Pulmonary artery endothelial cell (primary cell): ENCODE measurements around the gene ATG7. TPM values are rescaled to one million over a fixed set of nuclear protein-coding genes. Genes with fewer than 3 reads are reported as not detected.
"Not testable (repeated sequence)": the region's sequence is repeated elsewhere in the genome, so short reads cannot be mapped to it uniquely, and the experiment has no call there.

Experiments used
- DNase-seq: peaks from one replicate; pipeline ENCODE4 v3.0.0-alpha.2; 2011; ENCODE audit warnings: low read depth, low spot score
- total RNA-seq: library from RNA; depleted of rRNA; stranded (reverse); fragments of >200 nt; gene quantifications from 2 replicates; pipeline ENCODE4 v1.2.3, GENCODE V29; 2014

ATG7 gene
- total RNA-seq, 1 donor from 2014 or later = 52.4 TPM

DNA sequence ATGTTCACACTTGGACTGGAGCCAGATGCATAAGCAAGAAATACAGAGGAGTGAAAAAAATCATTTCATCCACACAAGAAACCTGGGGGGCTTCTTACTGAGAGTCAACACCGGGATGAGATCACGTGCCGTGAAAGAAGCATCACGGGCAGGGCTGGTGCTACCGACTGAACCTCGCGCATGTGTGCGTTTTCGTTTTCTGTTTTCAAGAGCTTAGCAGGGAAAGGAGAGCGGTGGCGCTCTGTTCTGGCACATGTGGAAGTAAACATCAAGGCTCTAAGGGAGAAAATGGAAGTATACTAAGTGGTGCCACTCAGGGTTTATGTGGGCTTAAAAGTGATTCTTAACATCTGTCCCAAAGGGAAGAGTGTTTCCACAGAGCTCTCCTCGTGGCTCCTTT is 315.6 kb downstream of the ATG7 start:
- DNase-seq = no peak

DNA sequence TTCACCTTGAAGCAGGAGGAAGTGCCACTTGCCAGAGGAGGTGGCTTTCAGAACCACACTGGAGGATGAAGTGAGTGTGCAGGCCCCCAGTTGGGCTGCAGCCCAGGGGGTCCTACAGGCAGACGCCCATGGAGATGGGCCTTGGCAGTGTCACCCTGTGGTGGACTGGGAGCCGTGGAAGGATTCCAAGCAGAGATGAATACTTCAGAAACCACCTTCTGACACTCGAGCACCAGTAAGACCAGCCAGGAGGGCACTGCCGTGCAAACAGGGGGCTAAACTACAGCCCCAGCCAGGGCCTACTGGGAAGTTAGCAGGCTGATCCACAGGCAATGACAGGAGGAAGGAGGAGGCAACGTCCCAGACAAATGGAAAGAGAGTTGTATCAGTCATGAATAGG is 316.1 kb downstream of the ATG7 start:
- no peak for DNase-seq

DNA sequence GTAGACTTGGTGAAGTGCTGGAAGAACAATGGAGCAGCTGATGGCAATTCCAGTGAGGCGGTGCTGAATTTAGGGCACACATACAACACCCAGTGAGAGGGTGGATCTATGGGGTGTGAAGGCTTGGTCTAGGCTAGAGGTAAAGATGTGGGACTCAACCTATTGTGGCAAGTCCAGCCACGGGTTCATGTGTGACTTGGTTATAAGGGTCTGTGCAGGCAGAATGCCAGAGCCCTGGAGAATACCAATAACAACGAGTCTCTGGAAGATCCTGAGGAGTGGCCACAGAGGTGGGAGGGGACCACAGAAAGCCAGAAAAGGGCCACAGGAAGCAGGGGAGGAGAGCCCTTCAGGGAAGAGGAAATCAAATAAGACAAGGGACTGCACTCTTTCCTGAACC is 316.6 kb downstream of the ATG7 start:
- DNase-seq = no peak

DNA sequence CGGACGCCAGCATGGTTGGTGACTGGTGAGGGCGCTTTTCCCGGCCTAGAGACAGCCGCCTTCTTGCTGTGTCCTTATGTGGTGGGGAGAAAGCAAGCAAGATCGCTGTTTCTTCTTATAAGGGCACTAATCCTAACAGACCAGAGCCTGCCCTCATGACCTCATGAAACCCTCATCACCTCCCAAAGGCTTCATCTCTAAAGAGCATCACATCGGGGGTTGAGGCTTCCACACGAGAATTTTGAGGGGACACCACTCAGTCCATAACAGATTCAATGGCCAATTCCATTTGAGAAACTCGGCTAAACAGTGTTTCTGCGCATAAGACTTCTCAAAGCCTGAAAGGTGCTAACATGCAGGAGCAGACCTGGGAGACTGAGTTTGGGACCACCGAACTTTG is 317.5 kb downstream of the ATG7 start:
- DNase-seq = no peak

DNA sequence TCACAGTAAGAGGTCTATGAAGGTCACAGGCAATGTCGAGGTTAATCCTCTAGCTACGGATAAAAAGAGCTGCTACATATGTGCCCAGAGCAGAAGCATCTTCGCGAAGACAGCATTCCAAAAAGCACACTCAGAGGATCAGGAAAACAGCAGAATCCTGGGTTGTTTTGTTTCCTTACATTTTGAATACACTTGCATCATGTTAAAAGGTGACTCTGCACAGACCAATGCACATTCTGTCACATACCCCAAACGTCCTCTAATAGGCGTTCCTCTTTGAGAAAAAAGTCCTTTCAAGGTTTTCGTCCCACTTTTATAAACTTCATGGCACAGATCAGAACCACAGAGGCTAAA is 318.8 kb downstream of the ATG7 start:
- no peak for DNase-seq

DNA sequence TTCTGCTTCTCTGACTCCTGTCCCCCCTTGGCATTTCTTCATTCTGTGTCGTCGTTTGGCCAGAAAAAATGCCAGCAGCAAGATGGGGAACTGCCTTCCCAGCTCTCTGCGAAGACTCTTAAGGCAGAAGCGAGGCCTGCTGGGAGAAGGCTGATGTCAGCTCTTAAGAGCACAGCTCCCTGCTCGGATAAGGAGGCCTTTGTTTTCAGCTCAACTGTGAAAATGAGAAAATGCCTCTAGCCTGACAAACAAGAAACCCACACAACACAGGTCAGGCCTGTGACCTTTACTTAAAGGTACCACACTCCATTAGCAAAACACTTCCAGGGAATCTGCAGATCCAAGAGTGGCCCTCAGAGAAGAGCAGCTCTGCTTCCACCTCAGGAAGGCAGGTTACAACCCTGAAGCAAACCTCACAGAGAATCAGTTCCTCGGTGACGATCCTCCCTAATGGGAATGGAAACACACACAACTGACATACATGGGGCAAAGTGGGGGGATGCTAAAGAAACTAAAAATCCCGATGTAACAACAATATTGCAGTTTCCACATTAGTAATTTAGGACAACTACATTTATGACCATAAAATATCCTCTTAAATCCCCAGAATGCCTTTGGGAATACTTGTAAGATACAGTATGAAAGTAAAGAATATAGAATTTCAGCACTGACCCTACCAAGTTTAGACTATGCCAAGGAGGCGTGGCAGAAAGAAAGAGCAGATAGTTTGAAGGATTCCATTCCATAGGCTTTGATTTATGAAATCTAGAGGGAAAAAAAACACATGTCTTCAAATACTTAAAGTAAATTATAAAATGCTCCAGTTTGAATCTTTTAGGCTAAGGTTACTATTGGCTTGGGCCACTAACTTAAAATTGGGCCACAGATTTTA is 319.4 kb downstream of the ATG7 start:
- peak; percentile 33 for DNase-seq

DNA sequence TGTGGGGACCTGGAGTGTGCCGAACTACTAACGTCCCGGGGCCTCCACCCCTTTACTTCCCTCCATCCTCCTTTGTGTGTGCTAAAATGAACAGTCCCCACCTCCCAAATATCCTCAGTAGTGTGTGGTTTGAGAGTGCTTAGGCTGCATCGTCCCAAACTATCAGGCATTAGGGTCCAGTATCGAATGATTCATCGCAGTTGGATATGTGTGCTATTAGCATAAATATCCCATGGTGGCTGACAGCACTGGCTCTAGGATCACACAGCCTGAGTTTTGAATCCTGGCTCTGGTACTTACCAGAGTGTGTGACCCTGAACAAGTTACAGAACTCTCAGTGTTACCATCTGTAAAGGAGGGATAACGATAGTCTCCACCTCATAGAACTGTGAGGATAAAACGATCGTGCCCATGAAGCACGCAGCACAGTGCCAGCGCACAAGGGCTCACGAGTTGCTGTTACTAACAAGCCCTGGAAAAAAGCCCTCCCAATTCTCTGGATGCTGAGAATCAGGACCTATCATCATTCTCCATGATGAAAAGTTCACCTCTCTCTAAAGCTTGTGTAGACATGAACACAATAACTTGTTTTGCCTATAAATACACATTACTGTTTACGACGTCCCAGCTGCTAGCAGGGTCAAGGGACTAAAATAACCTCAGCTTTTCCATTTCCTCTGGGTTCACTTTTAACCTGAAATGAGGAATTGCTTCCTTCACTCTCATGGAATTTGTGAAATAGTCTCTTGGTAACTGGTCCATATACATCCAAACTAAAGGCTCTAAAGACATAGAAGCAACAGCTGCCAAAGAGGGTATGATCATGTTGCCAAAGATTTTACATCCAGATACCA is 320.5 kb downstream of the ATG7 start:
- DNase-seq = no peak

DNA sequence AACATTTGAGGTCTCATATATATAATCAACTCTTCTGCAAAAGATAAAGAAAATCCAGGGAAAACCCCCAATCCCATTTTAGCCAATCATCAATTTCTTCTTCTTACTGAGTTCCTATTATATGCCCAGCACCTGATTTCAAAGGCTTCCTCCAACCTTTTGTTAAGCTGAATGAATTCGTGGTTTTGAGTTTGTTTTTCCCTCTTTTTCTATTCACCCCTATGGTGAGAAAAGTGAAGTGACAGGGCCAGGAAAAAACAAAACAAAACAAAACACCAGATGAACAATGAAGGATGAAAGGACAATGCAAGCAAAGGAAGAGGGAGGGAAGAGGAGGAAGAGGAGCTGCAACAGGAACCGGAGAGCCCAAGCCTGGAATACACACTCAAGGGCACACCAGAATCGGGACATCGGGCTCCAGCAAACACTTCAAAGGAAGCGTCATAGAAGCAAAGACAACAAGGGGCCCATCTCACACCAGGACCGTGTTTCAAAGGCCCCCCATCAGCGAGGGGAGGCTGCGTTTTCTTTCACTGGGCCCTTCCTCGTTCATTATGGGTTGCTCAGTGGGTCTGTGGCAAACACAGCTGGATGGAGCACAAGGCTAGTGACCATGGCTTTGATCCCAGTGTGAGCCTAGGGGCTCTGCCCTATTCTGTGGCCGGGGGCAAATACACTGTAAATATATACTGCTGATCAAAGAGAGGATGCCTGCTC is 321.3 kb downstream of the ATG7 start:
- DNase-seq = no peak

DNA sequence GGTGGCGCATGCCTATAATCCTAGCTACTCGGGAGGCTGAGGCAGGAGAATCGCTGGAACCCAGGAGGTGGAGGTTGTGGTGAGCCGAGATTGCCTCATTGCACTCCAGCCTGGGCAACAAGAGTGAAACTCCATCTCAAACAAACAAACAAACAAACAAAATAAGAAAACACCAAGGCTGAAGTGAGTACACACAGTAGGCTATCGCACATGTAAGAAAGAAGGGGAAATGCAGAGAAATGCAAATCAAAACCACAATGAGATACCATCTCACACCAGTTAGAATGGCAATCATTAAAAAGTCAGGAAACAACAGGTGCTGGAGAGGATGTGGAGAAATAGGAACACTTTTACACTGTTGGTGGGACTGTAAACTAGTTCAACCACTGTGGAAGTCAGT is 322.8 kb downstream of the ATG7 start:
- not testable (repeated sequence) for DNase-seq

DNA sequence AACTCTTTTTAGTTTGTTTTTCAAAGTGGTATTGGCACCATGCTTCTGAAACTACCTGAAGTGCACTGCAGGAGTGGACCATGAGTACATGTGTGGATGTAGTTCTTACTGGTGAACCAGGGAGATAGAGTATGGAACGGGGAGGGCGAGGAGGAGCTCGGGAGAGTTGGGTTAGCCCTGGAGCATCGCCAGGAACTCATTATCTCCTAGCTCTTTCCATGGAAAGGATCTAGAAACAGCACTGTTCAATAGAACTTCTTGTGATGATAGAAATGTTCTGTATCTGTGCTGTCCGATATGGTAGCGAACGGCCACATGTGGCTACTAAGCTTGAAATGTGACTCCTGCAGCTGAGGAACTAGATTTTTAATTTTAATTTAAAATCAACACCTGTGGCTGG is 324.2 kb downstream of the ATG7 start:
- no peak for DNase-seq

DNA sequence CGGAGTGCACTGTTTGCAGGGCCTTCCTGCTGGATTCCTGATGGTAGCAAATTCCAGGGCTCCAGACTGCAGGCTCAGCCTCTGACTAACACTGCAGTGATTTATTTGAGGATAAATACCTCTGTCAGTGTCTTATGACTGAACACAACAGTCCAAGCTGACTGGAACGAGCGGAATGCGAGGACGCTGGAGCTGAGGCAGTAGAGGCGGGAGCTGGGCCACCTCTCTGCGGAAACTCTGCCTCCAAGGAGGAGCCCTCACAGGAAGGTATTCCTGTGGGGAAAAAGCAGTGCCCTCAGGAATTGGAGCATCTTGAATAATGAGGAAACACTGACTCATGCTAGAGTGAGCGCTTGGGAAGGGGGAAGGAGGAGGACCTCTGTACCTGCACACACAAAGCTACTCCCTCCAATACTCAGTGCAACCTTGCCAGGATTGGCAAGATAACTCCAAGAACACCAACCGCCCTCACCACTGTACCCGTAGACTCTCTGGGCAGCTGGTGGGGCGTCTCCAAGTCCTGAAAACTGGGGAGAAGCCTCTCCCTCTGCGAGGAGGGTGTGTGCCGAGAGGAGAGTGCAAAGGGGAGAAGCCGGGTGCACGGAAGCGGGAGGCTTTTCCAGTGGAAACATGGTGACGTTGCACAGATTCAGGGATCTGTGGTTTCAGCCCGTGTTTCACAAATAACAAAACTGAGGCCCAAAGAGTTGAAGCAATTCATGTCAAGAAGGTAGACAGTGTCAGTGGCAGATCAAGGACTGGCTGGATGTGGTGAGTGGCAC is 328.5 kb downstream of the ATG7 start:
- DNase-seq = peak; percentile 89

DNA sequence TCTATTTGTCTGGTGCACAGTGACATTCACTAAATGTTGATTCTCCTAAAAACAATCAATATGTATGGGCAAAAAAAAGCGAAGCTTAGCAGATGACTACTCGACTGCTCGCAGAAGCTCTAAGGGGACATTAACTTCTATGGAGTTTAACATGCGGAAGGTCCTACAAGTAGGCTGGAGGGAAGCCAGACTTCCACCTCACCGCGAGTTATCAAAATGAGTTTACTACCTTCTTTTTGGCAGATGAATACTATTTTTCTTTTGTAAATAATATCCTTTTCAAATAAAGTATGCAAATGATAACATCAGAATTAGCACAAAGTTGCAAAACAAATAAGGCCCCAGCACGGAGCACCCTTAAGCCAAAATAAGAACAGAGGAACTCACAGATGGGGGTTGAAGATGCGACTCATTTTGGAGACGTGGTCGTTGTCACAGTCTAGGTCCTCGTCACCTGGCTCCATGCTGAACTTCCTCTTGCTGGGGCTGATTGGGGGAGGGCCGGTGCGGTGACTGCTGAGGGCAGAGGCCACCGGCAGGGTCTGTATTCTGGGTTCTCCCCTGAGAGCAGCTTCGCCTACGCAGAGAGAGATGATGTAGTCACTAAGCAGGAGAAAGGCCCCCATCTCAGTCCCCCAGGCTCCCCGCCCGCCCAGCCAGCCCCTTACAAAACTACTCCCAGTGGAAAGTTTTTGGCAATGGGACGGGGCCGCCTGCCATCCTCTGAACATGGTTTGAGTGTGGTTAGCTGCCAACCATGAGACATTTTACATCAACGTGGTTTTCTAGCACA is 329.4 kb downstream of the ATG7 start:
- no peak for DNase-seq

DNA sequence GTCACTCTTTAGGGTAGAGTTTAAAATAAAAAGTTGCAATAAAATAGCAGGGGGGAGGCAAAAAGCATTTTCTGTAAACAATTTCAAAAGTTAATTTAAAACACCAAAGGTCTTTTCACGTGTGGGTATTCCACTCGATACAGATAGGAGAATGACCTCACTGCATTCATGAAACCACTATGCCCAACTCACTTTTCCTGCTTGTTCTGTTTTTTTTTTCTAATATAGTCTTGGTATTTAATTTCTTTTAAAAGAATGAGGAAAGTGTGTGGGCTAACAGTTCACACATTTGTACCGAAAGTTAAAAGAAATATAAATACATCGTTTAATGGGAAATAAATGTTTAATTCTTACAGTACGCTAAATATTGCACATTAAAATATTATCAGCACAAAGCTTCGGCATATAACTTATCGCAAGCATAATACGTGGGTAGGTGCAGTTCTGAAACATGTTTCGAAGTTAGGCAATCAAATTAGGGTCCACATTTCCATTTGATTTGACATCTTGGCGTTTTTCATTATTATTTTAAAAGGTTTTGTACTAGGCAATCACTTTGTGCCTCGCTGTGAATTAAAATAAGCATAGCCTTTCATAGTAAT is 330.1 kb downstream of the ATG7 start:
- no peak for DNase-seq

DNA sequence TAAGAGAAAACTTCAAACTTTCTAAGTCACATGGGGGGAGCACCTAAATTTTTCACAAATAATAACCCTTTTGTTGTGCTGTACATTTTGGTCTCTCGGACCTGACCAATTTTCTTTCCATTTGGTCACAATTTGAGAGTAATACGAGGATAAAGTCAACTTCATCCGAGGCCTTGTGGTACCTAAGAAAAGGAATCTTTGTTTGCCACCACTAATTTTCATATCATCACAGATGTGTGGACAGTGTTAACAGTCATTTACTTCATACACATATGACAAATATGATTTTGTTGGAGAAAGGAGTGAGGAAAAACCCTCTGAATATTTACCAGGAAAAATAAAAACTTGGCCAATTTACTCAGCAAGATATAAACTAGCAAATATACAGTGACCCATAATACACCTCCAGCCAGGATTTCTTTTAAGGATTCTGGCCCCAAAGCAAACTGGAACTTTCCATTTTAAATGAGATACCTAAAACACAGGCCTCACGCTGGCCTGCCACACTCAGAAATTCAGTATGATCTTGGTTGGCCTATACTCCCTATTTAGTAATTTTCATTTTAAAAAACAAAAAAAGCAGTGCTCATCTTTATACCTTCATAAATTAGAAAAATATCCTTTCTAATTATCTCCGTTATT is 330.8 kb downstream of the ATG7 start:
- DNase-seq = no peak

DNA sequence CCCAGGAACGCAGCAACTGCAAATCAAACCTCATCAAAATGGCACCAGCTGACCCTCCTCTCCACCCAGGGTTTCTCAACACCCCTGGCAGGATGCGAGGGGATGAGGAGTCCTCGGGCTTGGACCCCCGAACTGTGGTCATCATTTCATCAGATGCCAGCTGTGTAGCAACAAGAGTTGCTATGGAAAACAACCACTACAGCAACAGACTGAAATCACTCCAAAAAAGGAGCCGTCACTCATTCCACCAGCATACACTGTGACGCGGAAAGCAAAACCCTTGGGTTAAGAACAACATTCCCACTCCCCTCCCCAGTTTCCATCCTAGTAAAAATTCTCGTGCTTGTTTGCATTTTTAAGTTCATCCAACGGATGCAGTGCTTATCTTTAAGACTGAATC is 331.4 kb downstream of the ATG7 start:
- no peak for DNase-seq

DNA sequence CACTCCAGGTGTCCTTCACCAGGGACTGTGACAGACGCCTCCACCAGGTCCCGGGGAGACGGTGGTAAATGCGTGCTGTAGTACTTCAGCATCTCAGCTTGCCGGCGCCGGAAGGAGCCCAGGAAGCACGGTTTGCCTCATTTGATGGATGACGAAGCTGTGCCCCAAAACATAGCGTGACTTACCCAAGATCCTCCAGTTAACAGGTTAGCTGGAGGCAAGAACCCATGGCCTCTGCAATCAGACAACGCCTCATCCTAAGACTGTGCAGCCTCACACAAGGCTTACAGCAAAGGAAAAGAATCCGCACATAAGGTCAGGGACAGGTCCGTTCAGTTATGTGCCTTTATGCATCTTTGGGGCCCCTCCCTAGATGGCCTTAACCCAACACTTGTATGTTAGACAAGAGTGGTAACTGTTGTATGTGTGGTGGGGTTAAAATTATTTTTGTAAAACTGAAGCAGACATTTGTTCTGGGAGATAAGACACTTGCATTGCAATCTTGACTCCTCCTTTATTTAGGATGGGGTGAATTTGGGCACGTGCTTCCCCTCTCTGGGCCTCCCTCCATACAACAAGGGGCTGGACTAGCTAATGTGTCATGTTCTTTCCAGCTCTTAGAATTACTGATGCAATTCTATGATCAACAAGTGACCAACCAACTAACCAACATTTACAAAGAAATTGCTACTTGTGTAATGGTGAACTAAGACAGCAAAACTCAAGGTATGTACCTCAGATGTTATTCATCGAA is 332.1 kb downstream of the ATG7 start:
- no peak for DNase-seq

DNA sequence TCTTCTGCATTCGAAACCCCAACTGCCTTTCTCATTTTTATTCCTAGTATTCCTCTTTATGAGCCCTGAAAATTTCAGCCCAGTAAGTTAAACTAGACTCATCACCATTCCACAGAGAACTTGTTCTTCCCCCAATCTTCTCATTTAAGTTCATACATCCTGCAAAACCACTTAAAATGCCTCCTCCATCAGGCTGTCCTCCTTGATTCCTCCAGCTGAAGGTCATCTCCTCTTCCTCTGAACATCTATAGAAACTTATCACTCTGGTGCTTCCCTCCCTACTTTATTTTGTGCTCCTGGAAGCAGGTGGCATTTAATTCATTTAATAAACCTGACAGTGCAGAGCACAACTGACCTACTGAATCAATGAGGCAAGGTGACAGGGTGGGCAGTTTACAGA is 333.2 kb downstream of the ATG7 start:
- DNase-seq = no peak

DNA sequence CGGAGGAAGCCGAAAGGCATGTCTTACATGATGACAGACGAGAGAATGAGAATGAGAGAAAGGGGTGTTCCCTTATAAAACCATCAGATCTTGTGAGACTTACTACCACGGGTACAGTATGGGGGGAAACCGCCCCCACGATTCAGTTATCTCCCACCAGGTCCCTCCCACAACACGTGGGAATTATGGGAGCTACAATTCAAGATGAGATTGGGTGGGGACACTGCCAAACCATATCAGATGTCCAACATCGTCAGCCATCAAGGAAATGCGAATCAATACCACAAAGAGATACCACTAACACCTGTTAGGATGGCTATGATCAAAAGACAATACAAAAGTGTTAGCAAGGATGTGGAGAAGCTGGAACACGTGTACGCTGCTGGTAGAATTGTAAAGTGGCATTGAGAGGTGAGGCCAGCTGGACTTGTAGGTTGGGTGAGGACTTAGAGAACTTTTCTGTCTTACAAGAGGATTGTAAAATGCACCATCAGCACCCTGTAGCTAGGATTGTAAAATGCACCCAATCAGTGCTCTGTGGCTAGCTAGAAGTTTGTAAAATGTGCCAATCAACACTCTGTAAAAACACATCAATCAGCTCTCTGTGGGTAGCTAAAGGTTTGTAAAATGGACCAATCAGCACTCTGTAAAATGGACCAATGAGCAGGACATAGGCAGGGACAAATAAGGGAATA is 334.0 kb downstream of the ATG7 start:
- no peak for DNase-seq
